ENCODE data around the gene MINDY4.

Gene MINDY4

GRCh38 chr7:30901856-30902255, 130.6 kb downstream of the MINDY4 start:
- H3K4me1 ChIP-seq (ENCODE audit: control insufficient read depth, low read length), result no peaks in the 10 kb centered on the region
- H4K20me1 ChIP-seq (ENCODE audit: control insufficient read depth, insufficient read depth, low read depth, low read length), result no peaks in the 10 kb centered on the region
- no peak overlapping the region for H3K27ac ChIP-seq (ENCODE audit: low read depth, low read length)
- TF ChIP-seq EZH2phosphoT487 (IDR thresholded peaks at IDR 0.05; ENCODE audit: borderline replicate concordance, low read length) (no peak), CTCF (IDR thresholded peaks at IDR 0.05; ENCODE audit: low read depth, low read length, poor library complexity, severe bottlenecking) (no peak)
- no peaks in the 10 kb centered on the region for H3K9me2 ChIP-seq (replicated peaks; ENCODE audit: control insufficient read depth, low read length)
- H3K79me2 ChIP-seq (ENCODE audit: control insufficient read depth, low read length), result no peaks in the 10 kb centered on the region
- H3K36me3 ChIP-seq (ENCODE audit: control insufficient read depth, low read length), result no peaks in the 10 kb centered on the region
- no peaks in the 10 kb centered on the region for H3K27me3 ChIP-seq (ENCODE audit: control insufficient read depth, low read length)
- no peaks in the 10 kb centered on the region for H3K9me3 ChIP-seq (ENCODE audit: control insufficient read depth, insufficient read depth, low read length)
- H3K4me2 ChIP-seq (ENCODE audit: low read length), result no peak overlapping the region
- H3F3A ChIP-seq (ENCODE audit: control insufficient read depth, insufficient read depth), result no peaks in the 10 kb centered on the region
- H3K4me3 ChIP-seq (ENCODE audit: low read length), result no peak overlapping the region

DNA sequence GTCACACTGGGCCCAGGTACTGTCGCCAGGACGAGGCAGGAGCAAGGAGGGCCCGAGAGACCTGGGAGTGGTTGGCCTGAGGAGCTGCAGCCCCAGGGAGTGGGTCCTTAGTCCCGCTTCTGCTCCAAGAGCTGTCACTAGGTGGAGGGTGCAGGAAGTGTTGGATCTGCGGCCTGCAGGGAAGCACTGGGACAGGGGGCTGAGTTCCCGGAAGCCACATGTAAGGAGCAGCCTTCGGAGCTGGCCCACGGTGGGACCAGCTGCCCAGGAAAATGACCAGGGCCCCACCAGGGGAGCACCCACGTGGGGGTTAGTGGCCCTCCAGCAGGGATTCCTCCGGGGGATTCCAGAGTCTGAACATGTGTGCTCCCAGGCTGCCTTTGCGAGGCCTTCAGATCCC, 131.2 kb downstream of the MINDY4 start:
- no peaks in the 10 kb centered on the region for H3K79me2 ChIP-seq (ENCODE audit: control insufficient read depth, low read length)

DNA sequence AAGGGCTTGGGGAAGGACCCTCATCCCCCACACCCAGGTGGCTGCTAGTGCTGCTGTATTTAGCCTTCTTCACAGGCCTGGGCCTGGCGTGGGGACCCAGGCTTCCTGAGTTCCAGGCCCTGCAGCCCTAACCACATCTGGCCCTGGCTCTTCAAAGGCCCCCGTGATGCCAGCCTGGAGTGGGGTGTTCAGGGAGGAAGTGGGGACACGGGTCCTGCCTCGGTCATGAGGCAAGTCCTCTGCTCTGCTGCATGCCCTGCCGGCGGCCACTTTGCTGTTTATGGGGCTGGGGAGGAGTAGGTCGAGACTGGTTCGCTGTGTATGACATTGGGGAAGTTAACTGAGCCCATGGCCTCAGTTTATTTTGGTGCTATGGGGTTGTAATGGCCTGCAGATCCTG, 131.9 kb downstream of the MINDY4 start:
- Histone ChIP-seq H3K27me3 (ENCODE audit: control insufficient read depth, low read length) (no peaks in the 10 kb centered on the region), H4K20me1 (ENCODE audit: control insufficient read depth, insufficient read depth, low read depth, low read length) (no peaks in the 10 kb centered on the region), H3F3A (ENCODE audit: control insufficient read depth, insufficient read depth) (no peaks in the 10 kb centered on the region), H3K4me3 (ENCODE audit: low read length) (no peak overlapping the region), H3K27ac (ENCODE audit: low read depth, low read length) (no peak overlapping the region), H3K9me2 (replicated peaks; ENCODE audit: control insufficient read depth, low read length) (no peaks in the 10 kb centered on the region), H3K4me2 (ENCODE audit: low read length) (no peak overlapping the region), H3K4me1 (ENCODE audit: control insufficient read depth, low read length) (no peaks in the 10 kb centered on the region), H3K36me3 (ENCODE audit: control insufficient read depth, low read length) (no peaks in the 10 kb centered on the region), H3K9me3 (ENCODE audit: control insufficient read depth, insufficient read depth, low read length) (no peaks in the 10 kb centered on the region), H3K79me2 (ENCODE audit: control insufficient read depth, low read length) (no peaks in the 10 kb centered on the region)
- TF ChIP-seq CTCF (IDR thresholded peaks at IDR 0.05; ENCODE audit: low read depth, low read length, poor library complexity, severe bottlenecking), result no peak
- no peak for TF ChIP-seq EZH2phosphoT487 (IDR thresholded peaks at IDR 0.05; ENCODE audit: borderline replicate concordance, low read length)

More for the DNA sequence above, 131.2 kb downstream of the MINDY4 start:
- no peaks in the 10 kb centered on the region for H3K27me3 ChIP-seq (ENCODE audit: control insufficient read depth, low read length)
- no peaks in the 10 kb centered on the region for H4K20me1 ChIP-seq (ENCODE audit: control insufficient read depth, insufficient read depth, low read depth, low read length)
- H3K27ac ChIP-seq (ENCODE audit: low read depth, low read length), result no peak overlapping the region
- no peaks in the 10 kb centered on the region for H3K4me1 ChIP-seq (ENCODE audit: control insufficient read depth, low read length)
- no peaks in the 10 kb centered on the region for H3F3A ChIP-seq (ENCODE audit: control insufficient read depth, insufficient read depth)
- H3K36me3 ChIP-seq (ENCODE audit: control insufficient read depth, low read length), result no peaks in the 10 kb centered on the region
- H3K9me2 ChIP-seq (replicated peaks; ENCODE audit: control insufficient read depth, low read length), result no peaks in the 10 kb centered on the region
- no peak for TF ChIP-seq EZH2phosphoT487 (IDR thresholded peaks at IDR 0.05; ENCODE audit: borderline replicate concordance, low read length)
- no peak for TF ChIP-seq CTCF (IDR thresholded peaks at IDR 0.05; ENCODE audit: low read depth, low read length, poor library complexity, severe bottlenecking)
- no peak overlapping the region for H3K4me2 ChIP-seq (ENCODE audit: low read length)
- no peak overlapping the region for H3K4me3 ChIP-seq (ENCODE audit: low read length)
- H3K9me3 ChIP-seq (ENCODE audit: control insufficient read depth, insufficient read depth, low read length), result no peaks in the 10 kb centered on the region

GRCh38 chr7:30904561-30904960, 133.3 kb downstream of the MINDY4 start:
- no peaks in the 10 kb centered on the region for H3K4me1 ChIP-seq (ENCODE audit: control insufficient read depth, low read length)
- no peaks in the 10 kb centered on the region for H3K79me2 ChIP-seq (ENCODE audit: control insufficient read depth, low read length)
- no peak overlapping the region for H3K4me2 ChIP-seq (ENCODE audit: low read length)
- no peaks in the 10 kb centered on the region for H3F3A ChIP-seq (ENCODE audit: control insufficient read depth, insufficient read depth)
- H3K27ac ChIP-seq (ENCODE audit: low read depth, low read length), result no peak overlapping the region
- TF ChIP-seq CTCF (IDR thresholded peaks at IDR 0.05; ENCODE audit: low read depth, low read length, poor library complexity, severe bottlenecking) (no peak), EZH2phosphoT487 (IDR thresholded peaks at IDR 0.05; ENCODE audit: borderline replicate concordance, low read length) (no peak)
- no peaks in the 10 kb centered on the region for H3K9me3 ChIP-seq (ENCODE audit: control insufficient read depth, insufficient read depth, low read length)
- H3K36me3 ChIP-seq (ENCODE audit: control insufficient read depth, low read length), result no peaks in the 10 kb centered on the region
- no peaks in the 10 kb centered on the region for H3K9me2 ChIP-seq (replicated peaks; ENCODE audit: control insufficient read depth, low read length)
- H3K4me3 ChIP-seq (ENCODE audit: low read length), result no peak overlapping the region
- no peaks in the 10 kb centered on the region for H4K20me1 ChIP-seq (ENCODE audit: control insufficient read depth, insufficient read depth, low read depth, low read length)
- H3K27me3 ChIP-seq (ENCODE audit: control insufficient read depth, low read length), result no peaks in the 10 kb centered on the region
